ENCODE results near the gene ADGRB2. TPM values are rescaled to one million over a fixed set of nuclear protein-coding genes. Genes with fewer than 3 reads are reported as not detected.

ADGRB2 gene
- total RNA-seq, 1 donor from 2014 or later = 0.69 TPM

DNA sequence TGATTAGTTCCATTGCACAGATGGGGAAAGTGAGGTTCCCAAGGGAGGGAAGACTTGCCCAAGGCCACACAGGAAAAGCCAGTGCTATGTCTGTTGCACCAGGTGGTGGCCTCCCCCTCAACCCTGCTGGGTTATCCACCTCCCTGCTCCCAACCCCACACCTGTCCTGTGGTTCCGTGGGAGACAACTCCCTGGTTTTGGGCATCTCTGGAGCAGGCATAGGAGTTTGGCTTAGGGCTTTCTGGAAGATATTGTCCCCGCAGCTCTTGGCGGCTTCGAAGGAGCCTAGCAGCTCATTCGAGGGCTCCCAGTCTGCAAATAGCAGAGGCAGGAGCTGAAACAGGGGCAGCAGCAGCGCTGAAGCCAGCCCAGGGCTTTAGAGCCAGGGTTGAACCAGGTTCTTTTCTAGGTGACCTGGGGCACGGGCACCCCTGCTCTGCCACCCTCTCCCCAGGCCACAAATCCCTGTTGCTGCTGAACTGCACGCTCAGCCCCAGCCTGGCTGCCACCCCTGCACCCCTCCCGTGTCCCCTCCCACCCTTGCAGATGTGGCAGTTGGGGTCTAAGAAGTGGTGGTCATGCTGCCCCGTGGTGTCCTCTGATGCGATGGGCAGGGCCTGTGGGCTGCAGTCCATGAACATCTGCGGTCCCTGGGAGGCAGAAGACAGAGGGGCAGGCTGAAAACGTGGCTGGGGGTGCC is 29.6 kb upstream of the ADGRB2 start:
- H3K4me3 ChIP-seq = no peak overlapping the region
- peak; percentile 57 for DNase-seq
- ATAC-seq = no peak
- peaks cover 3% of the 10 kb centered on the region for H3K4me1 ChIP-seq
- H3K27ac ChIP-seq = no peak overlapping the region
- no peaks in the 10 kb centered on the region for H3K9me3 ChIP-seq
- peaks cover 6% of the 10 kb centered on the region for H3K27me3 ChIP-seq
- H3K36me3 ChIP-seq = no peaks in the 10 kb centered on the region
- TF ChIP-seq, protein P1, sequence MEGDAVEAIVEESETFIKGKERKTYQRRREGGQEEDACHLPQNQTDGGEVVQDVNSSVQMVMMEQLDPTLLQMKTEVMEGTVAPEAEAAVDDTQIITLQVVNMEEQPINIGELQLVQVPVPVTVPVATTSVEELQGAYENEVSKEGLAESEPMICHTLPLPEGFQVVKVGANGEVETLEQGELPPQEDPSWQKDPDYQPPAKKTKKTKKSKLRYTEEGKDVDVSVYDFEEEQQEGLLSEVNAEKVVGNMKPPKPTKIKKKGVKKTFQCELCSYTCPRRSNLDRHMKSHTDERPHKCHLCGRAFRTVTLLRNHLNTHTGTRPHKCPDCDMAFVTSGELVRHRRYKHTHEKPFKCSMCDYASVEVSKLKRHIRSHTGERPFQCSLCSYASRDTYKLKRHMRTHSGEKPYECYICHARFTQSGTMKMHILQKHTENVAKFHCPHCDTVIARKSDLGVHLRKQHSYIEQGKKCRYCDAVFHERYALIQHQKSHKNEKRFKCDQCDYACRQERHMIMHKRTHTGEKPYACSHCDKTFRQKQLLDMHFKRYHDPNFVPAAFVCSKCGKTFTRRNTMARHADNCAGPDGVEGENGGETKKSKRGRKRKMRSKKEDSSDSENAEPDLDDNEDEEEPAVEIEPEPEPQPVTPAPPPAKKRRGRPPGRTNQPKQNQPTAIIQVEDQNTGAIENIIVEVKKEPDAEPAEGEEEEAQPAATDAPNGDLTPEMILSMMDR (IDR thresholded peaks at IDR 0.05) = no peak
- intact Hi-C loops (cut with DNase I) = no loop called here

DNA sequence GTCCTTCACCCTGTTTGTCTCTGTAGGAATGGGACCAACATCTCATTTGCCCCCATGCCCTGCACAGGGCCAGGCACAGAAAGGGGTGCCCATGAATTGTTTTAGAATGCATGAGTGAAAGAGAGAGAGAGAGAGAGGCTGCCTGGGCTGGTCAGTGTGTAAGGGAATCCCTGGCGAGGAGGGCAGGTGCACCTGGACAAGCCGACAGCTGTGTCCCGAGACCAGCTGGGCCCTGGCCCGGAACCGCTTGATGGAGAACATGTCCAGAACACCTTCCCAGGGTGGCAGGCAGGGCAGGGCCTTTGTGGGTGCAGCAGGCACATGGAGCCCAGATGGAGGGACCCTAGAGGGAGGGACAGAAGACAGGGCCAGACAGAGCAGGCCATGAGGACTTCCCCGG is 28.9 kb upstream of the ADGRB2 start:
- intact Hi-C loops (cut with DNase I) = no loop called here
- TF ChIP-seq, protein P1 (IDR thresholded peaks at IDR 0.05) = no peak
- no peak for ATAC-seq
- H3K36me3 ChIP-seq = no peaks in the 10 kb centered on the region
- H3K27me3 ChIP-seq = peaks cover 5% of the 10 kb centered on the region
- H3K9me3 ChIP-seq = no peaks in the 10 kb centered on the region
- no peak overlapping the region for H3K27ac ChIP-seq
- DNase-seq = peak; percentile 59
- no peak overlapping the region for H3K4me3 ChIP-seq
- H3K4me1 ChIP-seq = peaks cover 3% of the 10 kb centered on the region

DNA sequence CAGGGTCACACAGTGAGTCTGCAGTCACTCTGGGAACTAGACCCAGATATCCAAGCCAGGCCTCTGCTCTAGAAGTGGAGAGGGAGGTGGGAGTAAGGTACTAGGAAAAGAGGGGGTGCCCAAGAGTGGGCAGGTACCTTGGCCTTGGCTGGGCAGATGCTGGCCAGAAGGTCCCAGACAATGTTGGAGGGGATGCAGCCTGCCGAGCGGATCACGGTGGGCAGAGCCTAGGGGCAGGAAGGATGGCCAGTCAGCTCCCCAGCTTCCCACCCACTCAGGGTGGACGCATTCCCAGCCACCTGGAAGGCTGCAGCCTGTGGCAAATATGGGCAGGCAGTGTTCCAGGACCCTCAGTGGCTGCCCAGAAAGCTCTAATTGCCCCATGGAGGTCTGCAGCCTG is 28.4 kb upstream of the ADGRB2 start:
- Histone ChIP-seq H3K9me3 (no peaks in the 10 kb centered on the region), H3K4me1 (peaks cover 3% of the 10 kb centered on the region), H3K4me3 (no peak overlapping the region), H3K36me3 (no peaks in the 10 kb centered on the region), H3K27me3 (peaks cover 5% of the 10 kb centered on the region), H3K27ac (no peak overlapping the region)
- DNase-seq (peak; percentile 36), ATAC-seq (no peak)
- TF ChIP-seq, protein P1 (IDR thresholded peaks at IDR 0.05) = no peak
- intact Hi-C loops (cut with DNase I) = no loop called here

DNA sequence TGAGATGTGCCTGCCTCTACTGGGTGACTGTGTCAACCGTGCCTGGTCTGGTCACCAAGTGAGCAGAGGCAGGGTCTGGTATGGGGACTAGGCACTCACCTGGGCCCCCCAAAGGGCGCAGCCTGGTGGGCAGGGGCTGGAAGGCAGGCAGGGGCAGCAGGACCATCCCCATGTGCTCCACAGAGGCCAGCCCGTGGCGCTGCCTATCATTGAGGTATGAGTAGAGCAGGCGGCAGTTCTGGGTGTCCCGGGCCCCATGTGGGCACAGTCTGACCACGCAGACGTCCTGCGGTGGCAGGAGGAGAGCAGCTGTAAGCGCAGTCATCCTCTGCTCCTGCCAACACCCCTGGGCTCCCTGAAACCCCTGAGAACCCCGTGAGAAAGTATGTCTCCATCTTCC is 28.0 kb upstream of the ADGRB2 start:
- H3K27ac ChIP-seq = no peak overlapping the region
- no peaks in the 10 kb centered on the region for H3K9me3 ChIP-seq
- TF ChIP-seq, protein P1 (IDR thresholded peaks at IDR 0.05) = no peak
- H3K36me3 ChIP-seq = no peaks in the 10 kb centered on the region
- intact Hi-C loops (cut with DNase I) = no loop called here
- no peak for ATAC-seq
- no peak overlapping the region for H3K4me3 ChIP-seq
- H3K4me1 ChIP-seq = peaks cover 3% of the 10 kb centered on the region
- H3K27me3 ChIP-seq = peaks cover 5% of the 10 kb centered on the region
- peak; percentile 64 for DNase-seq

DNA sequence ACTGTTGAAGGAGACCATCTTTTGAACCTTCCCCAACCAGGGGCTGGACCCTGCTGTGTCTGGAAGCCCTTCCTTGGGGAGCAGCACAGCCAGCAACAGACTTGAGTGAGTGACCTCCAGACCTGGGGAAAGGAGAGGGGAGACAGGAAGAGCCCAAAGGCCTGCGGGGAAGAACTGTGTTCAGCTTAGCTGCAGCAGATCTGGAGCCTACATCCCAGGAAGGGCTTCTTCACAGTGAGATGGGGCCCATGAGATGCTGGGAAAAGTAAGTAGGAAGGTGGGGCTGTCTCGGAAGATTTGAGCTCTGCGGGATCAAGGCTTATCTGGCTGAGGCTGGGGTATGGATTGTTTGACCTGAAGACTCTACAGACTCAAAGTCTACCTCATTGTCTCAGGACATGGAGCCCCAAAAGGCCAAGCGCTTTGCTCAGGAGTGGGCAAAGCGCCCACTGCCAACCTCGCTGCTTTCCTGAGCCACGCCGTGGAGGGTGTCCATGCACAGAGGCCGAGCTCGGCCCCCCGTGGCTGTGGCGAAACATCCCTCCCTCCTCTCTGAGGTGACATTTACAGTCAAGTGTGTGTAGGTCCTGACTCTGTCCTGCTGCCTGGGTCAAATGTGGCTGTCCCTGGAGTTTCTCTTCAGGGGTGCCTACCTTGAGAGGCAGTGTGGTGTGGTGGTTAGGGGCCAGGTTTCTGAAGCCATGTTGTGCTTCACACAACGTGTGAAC is 27.2 kb upstream of the ADGRB2 start:
- Histone ChIP-seq H3K9me3 (no peaks in the 10 kb centered on the region), H3K4me3 (no peak overlapping the region), H3K27me3 (peaks cover under 1% of the 10 kb centered on the region), H3K4me1 (peaks cover 3% of the 10 kb centered on the region), H3K36me3 (no peaks in the 10 kb centered on the region), H3K27ac (no peak overlapping the region)
- peak; percentile 54 for DNase-seq
- intact Hi-C loops (cut with DNase I) = no loop called here
- TF ChIP-seq, protein P1 (IDR thresholded peaks at IDR 0.05) = no peak
- ATAC-seq = no peak

Data from upper lobe of right lung (tissue), 1 donor.